NCI-H69 (cell line): ENCODE measurements around the gene SHTN1.

ENCODE experiments used
- DNase-seq: peaks from one replicate; lab custom pipeline; 2025; lab: John Stamatoyannopoulos, UW

SHTN1 gene

DNA sequence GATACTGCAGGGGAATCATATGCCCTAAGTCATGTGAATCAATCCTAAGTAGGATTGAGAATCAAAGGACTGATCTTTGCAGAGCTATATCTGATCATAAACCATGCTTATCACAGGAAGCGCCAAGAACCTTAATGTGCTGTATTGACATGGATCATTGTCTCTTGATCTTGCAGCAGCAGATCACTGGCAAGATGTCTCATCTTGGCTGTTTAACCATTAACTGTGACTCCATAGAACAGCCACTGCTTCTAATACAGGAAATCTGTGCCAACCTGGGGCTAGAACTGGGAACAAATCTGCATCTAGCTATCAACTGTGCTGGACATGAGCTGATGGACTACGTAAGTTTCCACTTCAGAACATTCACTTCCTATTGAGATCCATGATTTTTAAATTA lies 134.0 kb downstream of the SHTN1 start:
- no peak for DNase-seq

DNA sequence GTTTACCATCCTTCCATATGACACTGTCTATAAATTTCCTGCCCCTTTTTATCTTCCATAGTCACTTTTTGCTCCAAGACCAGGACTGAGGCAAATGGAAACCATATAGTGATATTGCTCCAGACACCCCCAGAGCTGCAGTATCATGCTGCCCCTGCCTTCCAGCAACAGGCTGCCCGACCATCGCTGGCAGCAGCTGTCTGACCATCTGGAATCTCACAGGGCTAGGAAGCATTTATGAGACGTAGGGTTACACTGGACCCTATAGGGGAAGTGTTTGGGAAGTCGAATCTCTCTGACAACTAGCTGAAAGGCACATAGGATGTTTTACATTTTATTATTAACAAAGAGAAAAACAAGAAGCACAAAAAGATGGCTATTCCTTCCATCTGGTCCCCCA lies 136.3 kb downstream of the SHTN1 start:
- peak; percentile 55 for DNase-seq

DNA sequence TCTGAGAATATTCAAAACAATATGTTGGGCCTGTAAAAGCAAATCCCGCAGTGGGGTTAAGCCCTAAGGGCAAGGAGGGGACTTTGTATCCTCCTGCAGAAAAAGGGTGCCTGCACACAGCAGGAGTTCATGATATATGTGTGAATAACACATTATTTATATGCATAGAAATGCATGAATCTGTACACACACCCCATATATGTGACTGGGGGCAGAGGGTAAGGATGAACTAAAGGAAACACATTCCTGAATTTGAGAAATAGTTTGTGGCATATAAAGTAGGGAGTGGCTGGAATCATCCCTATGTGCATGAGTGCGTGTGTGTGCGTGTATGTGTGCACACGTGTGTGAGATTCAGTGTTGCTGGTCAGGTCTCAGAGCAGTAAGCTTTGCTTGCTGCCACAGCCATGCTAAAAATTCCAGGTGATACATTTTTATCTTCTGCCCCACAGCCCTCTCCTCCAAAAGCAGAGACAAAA lies 136.8 kb downstream of the SHTN1 start:
- no peak for DNase-seq

DNA sequence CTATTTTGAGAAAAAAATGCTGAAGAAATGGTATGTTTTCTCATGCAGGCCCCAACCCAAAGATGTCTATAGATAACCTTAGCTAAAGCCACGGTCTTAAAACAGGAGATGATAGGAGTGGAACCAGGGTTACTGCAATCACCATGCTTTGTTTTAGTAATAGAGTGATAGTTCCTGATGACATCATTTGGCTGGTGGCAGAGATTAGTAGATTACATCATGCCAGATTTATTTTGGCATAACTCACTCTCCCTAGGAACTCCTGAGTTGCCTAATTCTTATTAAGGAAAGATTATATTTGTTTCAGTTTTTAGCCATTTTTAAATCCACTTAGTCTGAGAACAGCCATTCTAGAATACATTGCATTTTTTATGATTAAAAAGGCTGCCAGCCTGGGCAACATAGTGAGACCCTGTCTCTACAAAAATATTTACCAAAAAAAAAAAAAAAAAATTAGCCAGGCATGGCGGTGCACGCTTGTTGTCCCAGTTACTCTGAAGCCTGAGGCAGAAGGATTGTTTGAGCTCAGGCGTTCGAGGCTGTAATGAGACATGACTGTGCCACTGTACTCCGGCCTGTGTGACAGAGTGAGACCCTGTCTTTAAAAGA lies 137.9 kb downstream of the SHTN1 start:
- peak; percentile 9 for DNase-seq

DNA sequence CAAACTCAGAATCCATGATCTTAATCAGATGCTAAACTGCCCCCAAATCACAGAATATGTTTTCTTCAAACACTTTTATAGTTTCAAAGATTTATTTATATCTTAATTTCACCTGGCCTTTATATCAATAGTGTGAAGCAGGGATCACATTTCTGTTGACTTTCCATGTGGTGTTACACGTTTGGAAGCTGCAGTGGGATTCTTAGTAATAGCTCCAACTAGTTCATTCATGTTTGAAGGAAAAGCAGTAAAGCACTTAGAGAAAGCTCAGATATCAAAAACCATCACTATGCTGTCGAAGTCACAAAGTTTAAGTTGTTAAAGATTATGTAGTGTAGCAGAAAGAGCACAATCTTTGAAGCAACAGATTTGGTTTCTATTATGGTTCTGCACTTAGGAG lies 138.9 kb downstream of the SHTN1 start:
- DNase-seq, result no peak

DNA sequence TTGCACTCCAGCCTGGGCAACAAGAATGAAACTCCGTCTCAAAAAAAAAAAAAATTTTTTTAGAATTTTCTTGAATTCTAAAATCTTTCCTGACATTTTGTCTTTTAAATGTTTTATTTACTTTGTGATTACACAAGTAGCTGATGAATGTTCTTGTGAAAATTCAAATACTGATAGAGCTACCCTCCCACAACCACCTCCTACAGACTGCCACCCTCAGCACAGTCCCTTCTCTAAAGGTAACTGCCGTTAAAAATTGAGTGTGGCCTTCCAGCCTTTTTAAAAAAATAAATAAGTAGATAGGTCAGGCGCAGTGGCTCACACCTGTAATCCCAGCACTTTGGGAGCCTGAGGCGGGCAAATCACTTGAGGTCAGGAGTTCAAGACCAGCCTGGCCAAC lies 140.6 kb downstream of the SHTN1 start:
- no peak for DNase-seq

DNA sequence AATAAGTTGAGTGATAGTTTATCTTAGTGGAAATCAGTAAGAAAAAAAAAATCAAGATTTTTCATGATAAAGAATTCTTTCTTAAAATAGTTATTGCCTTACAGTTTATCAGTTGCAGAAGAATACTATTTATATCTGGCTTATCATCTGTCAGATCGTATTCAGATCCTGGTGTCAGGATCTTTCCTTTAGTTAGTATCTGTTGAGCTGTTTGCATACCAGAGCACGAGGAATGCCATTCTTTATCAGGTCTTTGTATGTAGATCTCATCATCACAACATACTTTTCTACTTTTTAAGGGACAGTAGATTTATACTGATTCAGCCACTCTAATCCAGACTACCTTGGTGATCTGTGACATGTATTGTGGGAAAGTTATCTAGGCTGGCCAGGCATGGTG lies 143.2 kb downstream of the SHTN1 start:
- DNase-seq, result no peak

DNA sequence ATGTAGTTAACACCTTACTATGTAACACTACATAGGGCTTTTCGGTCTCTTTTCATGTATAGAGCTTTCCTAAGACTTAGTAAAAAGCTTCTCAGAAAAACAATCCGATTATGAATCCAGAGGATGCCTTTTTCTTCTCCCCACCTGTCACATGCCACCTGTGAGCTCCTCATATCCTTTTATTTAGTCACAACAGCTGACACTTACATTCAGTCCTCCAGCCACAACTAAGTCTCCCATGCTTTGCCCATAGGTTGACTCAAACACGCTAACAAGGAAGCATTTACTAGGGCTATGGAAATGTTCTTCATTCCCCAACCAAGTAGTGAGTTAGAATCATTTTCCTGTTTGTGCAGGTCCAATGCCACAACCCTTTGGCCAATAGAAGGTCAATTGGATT lies 147.8 kb downstream of the SHTN1 start:
- DNase-seq, result no peak

DNA sequence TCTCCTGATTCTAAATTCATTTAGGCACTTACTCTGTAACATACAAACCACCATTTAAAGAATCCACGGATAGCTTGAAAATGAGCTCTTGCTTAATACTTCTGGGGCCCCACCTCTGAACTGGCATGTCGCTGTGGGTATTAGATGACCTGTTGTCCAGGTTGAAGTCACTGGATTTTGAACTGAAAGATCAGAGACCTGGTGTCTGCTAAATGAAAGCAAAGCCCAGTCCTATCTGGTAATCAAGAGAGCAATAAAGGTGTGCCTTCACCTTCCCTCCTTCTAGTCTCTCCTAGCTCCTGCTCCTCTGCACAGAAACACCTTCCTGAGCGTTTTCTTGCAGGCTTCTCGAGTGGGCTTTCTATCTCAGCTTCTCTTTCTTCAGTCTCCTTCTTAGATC lies 151.3 kb downstream of the SHTN1 start:
- DNase-seq, result no peak

DNA sequence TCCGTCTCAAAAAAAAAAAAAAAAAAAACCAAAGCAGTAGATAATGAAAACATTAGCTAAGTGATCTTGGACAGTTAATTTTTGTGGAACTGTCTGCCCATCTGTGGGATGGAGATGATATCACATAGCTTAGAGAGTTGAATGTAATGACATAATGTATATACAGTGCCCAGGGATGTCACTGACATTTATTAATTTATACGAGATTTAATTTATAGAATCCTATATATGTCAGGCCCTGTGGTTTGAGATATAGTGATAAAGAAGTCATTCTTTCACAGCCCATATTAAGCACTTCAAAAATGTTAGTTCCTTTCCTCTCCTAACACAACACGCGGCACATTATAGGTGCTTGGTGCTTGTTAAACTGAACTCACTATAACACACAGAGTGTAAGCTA lies 151.7 kb downstream of the SHTN1 start:
- DNase-seq, result no peak

DNA sequence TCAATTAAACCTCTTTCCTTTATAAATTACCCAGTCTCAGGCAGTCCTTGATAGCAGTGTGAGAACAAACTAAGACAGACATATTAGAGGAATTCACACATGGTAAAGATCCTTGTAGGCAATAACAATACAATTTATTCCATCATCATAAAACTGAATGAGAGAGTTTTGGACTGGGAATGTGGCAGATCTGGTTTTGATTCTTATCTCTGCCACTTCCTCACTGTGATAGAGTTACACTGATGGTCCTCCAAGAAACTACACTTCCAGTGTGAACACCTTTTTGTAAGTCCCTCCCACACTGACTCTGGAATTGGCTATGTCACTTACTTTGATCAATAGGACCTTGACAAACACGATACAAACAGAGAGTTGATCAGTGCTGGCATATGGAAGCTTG lies 152.7 kb downstream of the SHTN1 start:
- no peak for DNase-seq

DNA sequence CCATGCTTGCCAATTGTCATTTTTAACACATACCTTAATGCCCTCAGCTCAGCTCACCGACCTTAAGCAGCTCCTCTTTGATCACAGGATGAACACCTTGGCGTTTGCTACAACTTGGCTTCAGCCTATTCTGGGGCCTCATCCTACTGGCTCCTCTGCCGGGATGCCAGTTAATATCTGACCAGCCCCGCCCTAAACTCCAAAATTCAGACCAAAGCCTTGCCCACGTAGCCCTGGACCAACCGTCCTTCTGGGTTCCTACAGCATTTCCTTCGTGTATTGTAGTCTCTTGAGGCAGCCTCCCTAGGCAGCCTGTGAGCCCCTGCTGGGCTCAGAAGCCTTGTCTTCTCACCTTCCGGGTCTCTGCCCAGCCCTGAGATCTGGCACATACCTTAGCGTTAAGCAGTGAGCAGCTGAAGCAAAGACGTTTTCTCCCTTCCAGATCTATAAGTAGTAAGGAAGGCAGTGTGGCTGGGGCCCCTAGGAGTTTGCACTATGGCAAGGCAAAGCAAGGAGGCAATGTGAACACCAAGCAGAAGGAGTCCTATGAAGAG lies 154.9 kb downstream of the SHTN1 start:
- peak; percentile 11 for DNase-seq

DNA sequence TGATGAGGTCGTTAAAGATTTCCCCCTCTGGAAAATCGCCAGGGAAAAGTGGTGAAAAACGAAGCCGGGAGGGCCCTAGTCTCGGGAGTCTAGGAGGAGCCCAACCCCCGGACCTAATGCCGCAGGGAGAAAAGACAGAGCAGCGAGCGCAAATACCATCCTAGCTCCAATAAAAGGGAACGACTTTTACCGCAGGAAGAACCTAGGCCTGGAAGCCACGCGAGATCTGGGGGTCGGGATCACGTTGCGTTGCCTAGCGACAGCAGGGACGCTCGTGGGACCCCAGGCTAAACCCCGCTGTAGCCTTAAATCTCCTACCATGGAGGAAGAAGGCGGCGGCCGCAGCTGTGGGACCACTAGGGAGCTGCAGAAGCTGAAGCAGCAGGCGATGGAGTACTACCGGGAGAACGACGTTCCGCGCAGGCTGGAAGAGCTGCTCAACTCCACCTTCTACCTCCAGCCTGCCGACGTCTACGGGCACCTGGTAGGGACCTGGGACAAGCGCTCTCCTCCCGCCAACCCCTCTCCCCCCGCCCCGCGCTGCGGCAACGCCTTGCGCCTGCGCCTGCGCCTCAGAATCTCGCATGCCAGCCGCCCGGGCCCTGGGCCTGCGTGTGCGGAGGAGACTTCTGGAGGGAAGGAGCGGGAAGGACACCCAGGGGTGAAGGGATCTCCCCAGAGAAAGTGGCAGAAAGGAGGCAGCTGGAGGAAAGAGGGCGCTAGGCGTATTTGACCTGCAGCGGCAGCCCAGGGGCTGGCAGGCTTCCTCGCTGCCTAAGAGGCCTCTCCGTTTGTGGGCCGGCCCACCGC lies 155.5 kb downstream of the SHTN1 start, which contains the start of gene ENO4:
TSS of gene ENO4 (plus strand) at position 252 of the 810 bp plus-strand sequence. CDS start at position 320, 68 bp downstream.
- peak; percentile 93 for DNase-seq

DNA sequence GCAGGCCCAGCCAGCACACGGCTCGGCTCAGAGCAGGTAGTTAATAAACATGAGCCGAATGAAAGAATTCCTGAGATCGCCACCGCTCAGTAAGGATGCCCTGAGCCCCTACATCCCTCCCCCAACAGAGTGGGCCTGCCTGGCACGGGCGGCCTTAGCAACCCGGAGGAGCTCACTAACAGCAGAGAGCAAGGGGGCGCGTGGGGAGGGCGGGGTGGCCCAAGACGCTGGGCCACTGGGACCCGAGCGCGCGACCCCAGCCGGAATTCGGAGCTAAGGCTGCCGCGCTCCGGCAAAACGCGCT lies 156.1 kb downstream of the SHTN1 start:
- DNase-seq, result no peak

DNA sequence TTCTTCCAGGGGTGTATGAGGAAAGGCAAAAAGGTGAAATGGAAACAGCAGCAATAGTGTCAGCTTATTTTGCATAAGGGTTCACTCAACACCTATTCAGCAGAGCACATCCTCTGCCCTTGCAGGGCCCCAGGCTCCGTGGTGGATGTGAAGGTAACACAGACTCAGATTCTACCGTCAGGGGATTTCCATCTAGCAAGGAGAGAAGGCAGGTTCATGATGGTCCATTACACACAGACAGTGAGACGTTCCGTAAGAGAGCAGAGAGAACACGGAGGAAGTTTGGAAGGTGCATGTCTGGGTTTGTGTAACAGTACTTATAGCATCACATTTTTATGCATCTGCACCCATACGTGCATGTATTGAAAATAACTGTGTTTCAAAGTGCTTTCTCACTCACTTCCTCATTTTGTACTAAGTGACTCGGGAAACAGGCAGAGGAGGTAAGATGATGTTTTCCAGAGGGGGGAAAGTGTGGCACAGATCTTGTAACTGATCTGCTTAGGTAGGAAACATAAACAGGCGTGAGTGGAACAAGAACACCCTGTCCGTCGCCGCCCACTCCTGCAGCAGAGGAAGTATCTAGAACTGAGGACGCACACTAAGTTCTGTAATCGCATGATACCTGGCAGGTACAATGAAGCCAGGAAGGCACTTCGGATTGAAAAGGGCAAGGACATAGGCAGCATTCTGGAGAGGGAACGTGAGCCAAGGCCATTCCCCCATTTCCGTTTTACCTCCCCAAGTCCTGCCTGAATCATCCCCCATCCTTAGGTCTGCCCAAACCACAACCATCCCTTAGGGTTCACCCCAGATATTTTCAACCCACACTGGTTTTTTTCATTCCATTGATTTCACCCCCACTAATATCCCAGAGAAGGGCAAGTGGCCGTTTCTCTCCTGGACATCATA lies 156.7 kb downstream of the SHTN1 start:
- peak; percentile 34 for DNase-seq

DNA sequence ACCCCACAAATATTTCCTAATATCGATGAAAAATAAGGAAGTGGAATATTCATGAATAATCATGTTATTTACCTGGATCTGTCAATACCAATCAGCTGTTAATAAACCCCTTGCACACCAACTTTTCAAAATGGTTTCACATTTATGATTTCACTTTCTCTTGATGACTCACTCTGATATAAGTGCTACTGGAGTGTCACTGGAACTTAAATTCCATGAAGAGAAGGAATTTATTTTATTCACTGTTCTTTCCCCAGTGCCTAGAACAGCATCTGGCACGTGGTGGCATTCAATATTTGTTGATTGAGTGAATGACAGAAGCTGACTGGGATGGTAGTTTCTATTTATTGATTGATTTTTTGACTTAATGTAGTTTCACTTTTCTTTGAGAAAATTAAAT lies 159.2 kb downstream of the SHTN1 start:
- no peak for DNase-seq

DNA sequence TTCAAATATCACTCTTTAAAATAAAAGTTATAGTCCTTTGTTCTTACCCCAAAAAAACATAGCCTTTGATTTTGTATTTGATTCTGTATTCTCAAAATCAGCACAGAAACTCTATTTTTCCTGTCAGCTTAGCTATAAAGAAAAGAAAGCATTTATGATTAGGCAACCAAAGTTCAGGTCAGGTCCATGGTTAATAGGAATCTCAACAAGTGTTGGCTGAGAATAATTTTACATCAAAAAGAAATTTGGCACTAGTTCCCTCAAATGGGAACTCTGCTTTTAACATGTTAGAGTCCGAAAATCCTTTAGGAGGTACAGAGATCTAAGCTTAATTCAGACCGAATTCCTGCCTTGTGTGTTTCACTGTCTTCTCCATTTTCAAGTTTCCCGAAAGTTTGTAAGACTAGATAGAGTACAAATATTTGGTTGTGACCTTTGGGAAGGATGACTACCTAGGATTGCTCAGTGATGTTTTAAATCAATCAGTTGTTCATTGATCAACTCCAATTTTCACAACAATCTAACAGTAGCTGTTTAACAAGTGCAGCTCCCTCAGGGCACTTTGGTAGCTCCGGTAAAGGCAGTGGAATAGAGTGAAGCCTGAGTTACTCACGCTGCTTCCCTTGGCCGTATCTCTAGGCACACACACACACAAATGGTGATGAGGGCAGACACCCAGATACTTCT lies 164.5 kb downstream of the SHTN1 start:
- DNase-seq, result peak; percentile 68

DNA sequence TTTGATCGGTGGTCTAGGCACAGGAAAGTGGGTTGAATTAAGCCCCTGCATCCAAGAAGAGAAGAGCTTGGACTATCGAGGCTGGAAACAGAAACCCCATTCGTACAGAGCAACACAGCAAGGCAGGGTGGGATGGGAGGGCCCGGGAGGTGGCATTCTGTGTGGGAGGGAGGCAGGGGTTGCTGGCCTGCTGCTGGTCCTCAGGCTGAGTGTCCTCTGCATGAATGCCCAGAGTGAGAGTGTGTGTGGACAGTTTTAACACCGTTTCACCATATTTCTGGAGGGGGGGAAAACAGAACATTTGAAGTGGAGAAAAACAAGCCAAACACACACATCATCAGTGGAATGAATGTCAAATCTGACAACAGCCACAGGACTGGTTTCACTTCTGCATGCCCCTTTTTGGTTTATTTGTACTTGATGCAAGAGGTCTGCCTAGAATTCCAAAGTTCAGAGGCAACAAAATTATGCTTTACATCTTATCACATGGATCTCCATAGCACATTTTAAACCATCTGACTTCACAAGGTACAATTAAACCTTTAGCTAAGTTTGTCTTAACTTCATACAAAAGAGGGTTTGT lies 166.8 kb downstream of the SHTN1 start:
- peak; percentile 59 for DNase-seq

DNA sequence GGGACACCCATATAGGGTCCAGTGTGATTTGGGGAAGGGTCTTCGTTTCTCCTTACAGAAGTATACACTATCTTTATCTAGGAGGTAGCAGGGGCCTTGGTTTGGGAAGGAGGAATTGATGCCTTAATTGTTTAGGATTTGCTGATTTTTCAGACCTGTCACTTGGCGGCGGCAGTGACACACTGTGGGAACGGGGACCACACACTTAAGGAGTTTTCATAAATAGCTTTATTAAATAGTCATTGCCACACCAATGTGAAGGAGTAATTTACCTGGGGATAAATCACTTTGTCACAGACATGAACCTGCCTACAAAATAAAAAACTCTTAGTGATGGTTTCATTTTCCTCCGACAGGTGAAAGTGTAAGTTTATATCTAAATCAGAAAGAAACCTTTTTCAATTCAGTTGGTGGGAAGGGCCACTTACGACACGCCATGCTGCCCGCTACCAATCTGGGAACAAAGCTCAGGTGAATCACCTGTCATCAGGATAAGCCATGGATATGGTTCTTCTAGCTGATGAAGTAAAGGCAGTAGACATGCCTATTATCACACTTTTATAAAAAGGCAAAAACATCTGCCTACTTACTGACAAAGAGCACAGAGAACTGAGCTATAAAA lies 168.0 kb downstream of the SHTN1 start:
- peak; percentile 78 for DNase-seq

DNA sequence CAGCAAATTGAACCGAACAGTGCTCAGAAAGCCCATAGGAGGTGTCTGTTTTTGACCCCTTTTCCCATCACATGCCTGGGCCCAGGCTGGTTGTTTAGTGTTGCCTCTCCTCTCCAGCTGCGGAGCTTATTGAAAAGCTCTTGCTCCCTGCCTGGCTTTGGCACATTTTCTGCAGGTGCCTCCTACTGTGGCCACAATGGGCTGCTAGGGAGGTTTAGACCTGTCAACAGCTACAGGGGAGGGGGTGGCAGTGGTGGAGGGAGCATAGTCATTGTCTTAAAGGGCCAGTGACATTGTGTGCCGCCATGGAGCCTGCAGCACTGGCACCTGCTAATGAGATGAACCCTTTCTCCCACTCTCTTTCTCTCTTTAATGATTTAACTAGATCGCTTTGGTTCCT lies 168.9 kb downstream of the SHTN1 start:
- DNase-seq, result peak; percentile 97

DNA sequence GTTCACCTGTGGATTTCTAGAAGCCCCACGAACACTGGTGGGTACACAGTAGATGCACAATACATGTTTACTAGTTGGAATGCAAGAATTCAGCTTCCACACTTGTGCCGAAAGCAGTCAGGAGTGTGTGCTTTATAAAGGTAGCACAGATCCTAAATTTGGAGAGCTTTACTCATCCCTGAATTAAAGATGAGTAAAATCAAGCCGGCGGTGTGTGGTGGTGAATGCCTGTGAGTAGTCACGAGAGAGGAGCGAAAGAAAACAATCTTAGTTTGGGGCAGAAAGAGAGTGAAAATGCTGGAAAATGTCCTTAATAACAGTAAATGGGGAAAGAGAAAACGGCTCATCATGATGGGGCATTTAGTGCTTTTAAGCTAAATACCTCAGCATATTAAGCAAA lies 169.3 kb downstream of the SHTN1 start:
- DNase-seq, result no peak
